ENCODE data around the gene CEACAM3. TPM values are rescaled to one million over a fixed set of nuclear protein-coding genes. Genes with fewer than 3 reads are reported as not detected.
"Not testable (repeated sequence)": the region's sequence is repeated elsewhere in the genome, so short reads cannot be mapped to it uniquely, and the experiment has no call there.

CEACAM3 gene
- polyA plus RNA-seq, 3 donors = 5.9 to 11.8 (median 11.3) TPM

GRCh38 chr19:41787055-41787454, 9.3 kb upstream of the CEACAM3 start:
- no peak for DNase-seq
- Histone ChIP-seq H3K79me2 (ENCODE audit: insufficient read depth, low read length) (no peaks in the 10 kb centered on the region), H3K27ac (ENCODE audit: low read depth in 1 of 2, low read length in 2 of 2) (peak overlapping the region in 1 of 2 donors; percentile 5), H3K9me3 (replicated peaks in 1 of 2; ENCODE audit: control insufficient read depth in 1 of 2, insufficient read depth in 1 of 2, low read length in 2 of 2) (no peaks in the 10 kb centered on the region), H3K4me1 (ENCODE audit: control insufficient read depth in 1 of 2, insufficient read depth in 2 of 2, low read length in 2 of 2) (peaks cover 34 to 41% of the 10 kb centered on the region in 2 donors), H3K27me3 (ENCODE audit: control insufficient read depth in 2 of 2, insufficient read depth in 2 of 2, low read length in 2 of 2) (no peaks in the 10 kb centered on the region), H3K4me2 (replicated peaks; ENCODE audit: extremely low read depth, low read length, poor library complexity, severe bottlenecking) (no peak overlapping the region), H3K36me3 (replicated peaks in 1 of 2; ENCODE audit: control insufficient read depth in 1 of 2, insufficient read depth in 2 of 2, low read length in 2 of 2) (no peaks in the 10 kb centered on the region), H3K9ac (ENCODE audit: insufficient read depth, low read length, poor library complexity, severe bottlenecking) (no peak overlapping the region), H2AFZ (ENCODE audit: insufficient read depth, low read depth, low read length, poor library complexity, severe bottlenecking) (no peak overlapping the region), H4K20me1 (ENCODE audit: insufficient read depth, low read length) (no peaks in the 10 kb centered on the region), H3K4me3 (replicated peaks in 1 of 3; ENCODE audit: low read depth in 2 of 3, low read length in 3 of 3) (no peak overlapping the region)
- H3K9me3 Mint-ChIP-seq = no peaks in the 10 kb centered on the region
- peaks cover 38% of the 10 kb centered on the region for H3K4me1 Mint-ChIP-seq
- no peak overlapping the region for H3K27ac Mint-ChIP-seq
- intact Hi-C loops (cut with micrococcal nuclease) = loop anchor here in 1 of 2 donors (5.0 kb wide), 1 partner anchor 35 kb away; no protein-coding TSS in a partner anchor
- TF ChIP-seq CTCF (IDR thresholded peaks at IDR 0.05) = no peak
- H3K27me3 Mint-ChIP-seq (ENCODE audit: low read depth in 3 of 3) = peaks cover 7 to 15% (median 13%) of the 10 kb centered on the region in 3 donors
- H3K4me3 Mint-ChIP-seq = no peak overlapping the region
- WGBS (ENCODE audit: insufficient coverage) = 78% methylated on average over 6 of the region's 7 CpGs
- no peaks in the 10 kb centered on the region for H3K36me3 Mint-ChIP-seq

GRCh38 chr19:41788518-41788917, 7.9 kb upstream of the CEACAM3 start:
- H3K36me3 ChIP-seq (replicated peaks in 1 of 2; ENCODE audit: control insufficient read depth in 1 of 2, insufficient read depth in 2 of 2, low read length in 2 of 2); H4K20me1 ChIP-seq (ENCODE audit: insufficient read depth, low read length); H3K4me3 ChIP-seq (replicated peaks in 1 of 3; ENCODE audit: low read depth in 2 of 3, low read length in 3 of 3); H3K4me2 ChIP-seq (replicated peaks; ENCODE audit: extremely low read depth, low read length, poor library complexity, severe bottlenecking); H3K27me3 ChIP-seq (ENCODE audit: control insufficient read depth in 2 of 2, insufficient read depth in 2 of 2, low read length in 2 of 2); H3K4me3 Mint-ChIP-seq; H3K27ac Mint-ChIP-seq; H3K36me3 Mint-ChIP-seq; H3K9me3 Mint-ChIP-seq; H3K79me2 ChIP-seq (ENCODE audit: insufficient read depth, low read length); H3K9ac ChIP-seq (ENCODE audit: insufficient read depth, low read length, poor library complexity, severe bottlenecking); DNase-seq; H2AFZ ChIP-seq (ENCODE audit: insufficient read depth, low read depth, low read length, poor library complexity, severe bottlenecking); H3K27ac ChIP-seq (ENCODE audit: low read depth in 1 of 2, low read length in 2 of 2); H3K9me3 ChIP-seq (replicated peaks in 1 of 2; ENCODE audit: control insufficient read depth in 1 of 2, insufficient read depth in 1 of 2, low read length in 2 of 2): not testable (repeated sequence)
- H3K4me1 ChIP-seq (ENCODE audit: control insufficient read depth in 1 of 2, insufficient read depth in 2 of 2, low read length in 2 of 2) = peaks cover 34 to 41% of the 10 kb centered on the region in 2 donors
- no CpG with 5 or more reads among the region's 1 CpG for WGBS (ENCODE audit: insufficient coverage)
- peaks cover 42% of the 10 kb centered on the region for H3K4me1 Mint-ChIP-seq
- intact Hi-C loops (cut with micrococcal nuclease) = loop anchor here in 1 of 2 donors (5.0 kb wide), 1 partner anchor 36 kb away; no protein-coding TSS in a partner anchor
- H3K27me3 Mint-ChIP-seq (ENCODE audit: low read depth in 3 of 3) = peaks cover 13 to 22% (median 21%) of the 10 kb centered on the region in 3 donors

GRCh38 chr19:41789053-41789452, 7.3 kb upstream of the CEACAM3 start:
- H3K4me2 ChIP-seq (replicated peaks; ENCODE audit: extremely low read depth, low read length, poor library complexity, severe bottlenecking); H3K4me3 ChIP-seq (replicated peaks in 1 of 3; ENCODE audit: low read depth in 2 of 3, low read length in 3 of 3); H3K27me3 ChIP-seq (ENCODE audit: control insufficient read depth in 2 of 2, insufficient read depth in 2 of 2, low read length in 2 of 2); H3K27ac Mint-ChIP-seq; H4K20me1 ChIP-seq (ENCODE audit: insufficient read depth, low read length); H2AFZ ChIP-seq (ENCODE audit: insufficient read depth, low read depth, low read length, poor library complexity, severe bottlenecking); H3K9ac ChIP-seq (ENCODE audit: insufficient read depth, low read length, poor library complexity, severe bottlenecking); H3K9me3 ChIP-seq (replicated peaks in 1 of 2; ENCODE audit: control insufficient read depth in 1 of 2, insufficient read depth in 1 of 2, low read length in 2 of 2); H3K36me3 Mint-ChIP-seq; H3K36me3 ChIP-seq (replicated peaks in 1 of 2; ENCODE audit: control insufficient read depth in 1 of 2, insufficient read depth in 2 of 2, low read length in 2 of 2); H3K4me3 Mint-ChIP-seq; DNase-seq; H3K79me2 ChIP-seq (ENCODE audit: insufficient read depth, low read length); H3K27ac ChIP-seq (ENCODE audit: low read depth in 1 of 2, low read length in 2 of 2); H3K9me3 Mint-ChIP-seq: not testable (repeated sequence)
- 96% methylated on average over 3 of the region's 5 CpGs for WGBS (ENCODE audit: insufficient coverage)
- H3K4me1 ChIP-seq (ENCODE audit: control insufficient read depth in 1 of 2, insufficient read depth in 2 of 2, low read length in 2 of 2) = peaks cover 34 to 39% of the 10 kb centered on the region in 2 donors
- H3K4me1 Mint-ChIP-seq = peaks cover 41% of the 10 kb centered on the region
- H3K27me3 Mint-ChIP-seq (ENCODE audit: low read depth in 3 of 3) = peaks cover 13 to 22% (median 21%) of the 10 kb centered on the region in 3 donors
- intact Hi-C loops (cut with micrococcal nuclease) = loop anchor here in 1 of 2 donors (5.0 kb wide), 1 partner anchor 37 kb away; no protein-coding TSS in a partner anchor
